ENCODE results near the gene DHRS2. TPM values are rescaled to one million over a fixed set of nuclear protein-coding genes. Genes with fewer than 3 reads are reported as not detected.

Gene DHRS2
- total and polyA plus RNA-seq, 2 experiments from 2014 or later: not detected

DNA sequence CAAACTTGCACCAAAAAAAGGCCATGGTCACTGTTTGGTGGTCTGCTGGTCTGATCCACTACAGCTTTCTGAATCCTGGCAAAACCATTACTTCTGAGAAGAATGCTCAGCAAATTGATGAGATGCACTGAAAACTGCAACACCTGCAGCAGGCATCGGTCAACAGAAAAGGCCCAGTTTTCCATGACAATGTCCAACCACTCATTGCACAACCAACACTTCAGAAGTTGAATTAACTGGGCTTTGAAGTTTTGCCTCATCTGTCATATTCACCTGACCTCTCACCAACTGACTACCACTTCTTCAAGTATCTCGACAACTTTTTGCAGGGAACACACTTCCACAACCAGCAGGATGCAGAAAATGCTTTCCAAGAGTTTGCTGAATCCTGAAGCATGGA is 7.0 kb upstream of the DHRS2 start:
- no peaks in the 10 kb centered on the region for H3F3A ChIP-seq (ENCODE audit: insufficient read depth)
- no peak for DNase-seq
- H2AFZ ChIP-seq: no peak overlapping the region
- no peak overlapping the region for H3K9ac ChIP-seq
- H3K4me2 ChIP-seq (ENCODE audit: unreplicated experiment): no peak overlapping the region
- no peak overlapping the region for H3K4me3 ChIP-seq
- WGBS, 2 experiments (ENCODE audit: low coverage in 1 of 2, low lambda C conversion rate in 2 of 2, missing lambda C conversion rate in 2 of 2): 16 to 26% methylated on average over 2 of the region's 2 CpGs
- H3K9me2 ChIP-seq (ENCODE audit: insufficient read depth): no peaks in the 10 kb centered on the region
- in situ Hi-C loops (cut with MboI): no loop called here
- no peaks in the 10 kb centered on the region for H3K9me3 ChIP-seq (ENCODE audit: low read depth)
- no peaks in the 10 kb centered on the region for H4K20me1 ChIP-seq (ENCODE audit: insufficient read depth)
- no peaks in the 10 kb centered on the region for H3K79me2 ChIP-seq (ENCODE audit: insufficient read depth)
- TF ChIP-seq EZH2 (IDR thresholded peaks at IDR 0.05; ENCODE audit: insufficient read depth, poor library complexity, severe bottlenecking) (no peak), EZH2phosphoT487 (IDR thresholded peaks at IDR 0.05; ENCODE audit: insufficient read depth, low read depth) (no peak)
- no peaks in the 10 kb centered on the region; the same call in 1 of the 2 replicates for H3K27me3 ChIP-seq (replicated peaks; ENCODE audit: insufficient read depth)
- H3K27ac ChIP-seq: no peak overlapping the region
- H3K4me1 ChIP-seq (ENCODE audit: insufficient read depth): no peaks in the 10 kb centered on the region
- no peaks in the 10 kb centered on the region for H3K36me3 ChIP-seq (ENCODE audit: low read depth)

DNA sequence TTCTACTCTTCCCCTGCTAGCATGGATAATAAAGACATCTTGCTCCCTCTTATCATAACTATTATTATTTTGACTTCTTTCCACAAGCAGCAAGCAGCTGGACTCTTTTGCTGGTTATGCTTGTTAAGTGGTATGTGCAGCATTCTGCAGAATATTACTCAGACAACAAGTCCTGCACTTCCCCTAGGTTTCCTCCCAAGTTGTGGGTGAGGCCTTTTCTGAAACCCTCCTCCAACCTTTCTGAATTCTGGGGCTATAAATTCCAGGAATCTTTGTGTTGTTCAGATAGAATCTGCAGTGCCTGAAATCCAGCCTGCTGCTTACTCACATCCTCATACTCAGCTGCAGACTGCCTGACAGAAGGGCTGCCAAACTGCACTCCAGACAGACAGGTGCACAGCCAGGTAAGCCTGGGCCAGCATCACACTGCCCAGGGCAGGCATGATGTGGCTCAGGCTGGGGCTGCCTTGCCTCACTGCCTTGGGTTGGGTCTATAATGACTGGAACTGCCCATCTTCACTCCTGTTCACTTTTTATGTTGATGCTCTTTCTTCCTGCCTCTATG is 6.2 kb upstream of the DHRS2 start:
- no peaks in the 10 kb centered on the region for H3K36me3 ChIP-seq (ENCODE audit: low read depth)
- no peaks in the 10 kb centered on the region for H3F3A ChIP-seq (ENCODE audit: insufficient read depth)
- no peak overlapping the region for H3K27ac ChIP-seq
- no peaks in the 10 kb centered on the region for H3K9me3 ChIP-seq (ENCODE audit: low read depth)
- no peaks in the 10 kb centered on the region for H4K20me1 ChIP-seq (ENCODE audit: insufficient read depth)
- no peaks in the 10 kb centered on the region for H3K4me1 ChIP-seq (ENCODE audit: insufficient read depth)
- no peak overlapping the region for H2AFZ ChIP-seq
- TF ChIP-seq EZH2 (IDR thresholded peaks at IDR 0.05; ENCODE audit: insufficient read depth, poor library complexity, severe bottlenecking) (no peak), EZH2phosphoT487 (IDR thresholded peaks at IDR 0.05; ENCODE audit: insufficient read depth, low read depth) (no peak)
- no peak overlapping the region for H3K4me3 ChIP-seq
- no peak for DNase-seq
- no peak overlapping the region for H3K9ac ChIP-seq
- in situ Hi-C loops (cut with MboI): no loop called here
- no peak overlapping the region for H3K4me2 ChIP-seq (ENCODE audit: unreplicated experiment)
- H3K79me2 ChIP-seq (ENCODE audit: insufficient read depth): no peaks in the 10 kb centered on the region
- H3K9me2 ChIP-seq (ENCODE audit: insufficient read depth): no peaks in the 10 kb centered on the region
- no peaks in the 10 kb centered on the region; the same call in 1 of the 2 replicates for H3K27me3 ChIP-seq (replicated peaks; ENCODE audit: insufficient read depth)

DNA sequence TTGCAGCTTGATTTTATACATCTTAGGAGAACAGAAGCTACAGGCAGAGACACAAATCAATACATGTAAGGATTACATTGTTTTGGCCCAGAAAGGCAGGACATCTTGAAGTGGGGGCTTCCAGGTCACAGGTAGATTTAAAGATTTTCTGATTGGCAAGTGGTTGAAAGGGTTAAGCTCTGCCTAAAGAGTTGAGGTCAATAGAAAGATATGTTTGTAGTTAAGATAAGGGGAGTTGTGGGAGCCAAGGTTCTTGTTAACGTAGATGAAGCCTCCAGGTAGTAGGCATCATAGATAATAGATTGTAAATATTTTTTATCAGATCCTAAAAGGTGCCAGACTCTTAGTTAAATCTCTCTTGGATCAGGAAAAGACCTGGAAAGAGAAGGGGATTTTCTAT is 5.5 kb upstream of the DHRS2 start:
- no peaks in the 10 kb centered on the region for H3K9me2 ChIP-seq (ENCODE audit: insufficient read depth)
- in situ Hi-C loops (cut with MboI): no loop called here
- 8 to 16% methylated on average over 1 of the region's 1 CpG for WGBS, 2 experiments (ENCODE audit: low coverage in 1 of 2, low lambda C conversion rate in 2 of 2, missing lambda C conversion rate in 2 of 2)
- H3K4me2 ChIP-seq (ENCODE audit: unreplicated experiment): no peak overlapping the region
- no peaks in the 10 kb centered on the region for H3K36me3 ChIP-seq (ENCODE audit: low read depth)
- H3K27ac ChIP-seq: no peak overlapping the region
- H4K20me1 ChIP-seq (ENCODE audit: insufficient read depth): no peaks in the 10 kb centered on the region
- H3K9ac ChIP-seq: no peak overlapping the region
- no peaks in the 10 kb centered on the region for H3F3A ChIP-seq (ENCODE audit: insufficient read depth)
- no peaks in the 10 kb centered on the region for H3K79me2 ChIP-seq (ENCODE audit: insufficient read depth)
- H3K27me3 ChIP-seq (replicated peaks; ENCODE audit: insufficient read depth): no peaks in the 10 kb centered on the region; the same call in 1 of the 2 replicates
- DNase-seq: no peak
- no peaks in the 10 kb centered on the region for H3K4me1 ChIP-seq (ENCODE audit: insufficient read depth)
- TF ChIP-seq EZH2phosphoT487 (IDR thresholded peaks at IDR 0.05; ENCODE audit: insufficient read depth, low read depth) (no peak), EZH2 (IDR thresholded peaks at IDR 0.05; ENCODE audit: insufficient read depth, poor library complexity, severe bottlenecking) (no peak)
- H3K9me3 ChIP-seq (ENCODE audit: low read depth): no peaks in the 10 kb centered on the region
- H3K4me3 ChIP-seq: no peak overlapping the region
- H2AFZ ChIP-seq: no peak overlapping the region

DNA sequence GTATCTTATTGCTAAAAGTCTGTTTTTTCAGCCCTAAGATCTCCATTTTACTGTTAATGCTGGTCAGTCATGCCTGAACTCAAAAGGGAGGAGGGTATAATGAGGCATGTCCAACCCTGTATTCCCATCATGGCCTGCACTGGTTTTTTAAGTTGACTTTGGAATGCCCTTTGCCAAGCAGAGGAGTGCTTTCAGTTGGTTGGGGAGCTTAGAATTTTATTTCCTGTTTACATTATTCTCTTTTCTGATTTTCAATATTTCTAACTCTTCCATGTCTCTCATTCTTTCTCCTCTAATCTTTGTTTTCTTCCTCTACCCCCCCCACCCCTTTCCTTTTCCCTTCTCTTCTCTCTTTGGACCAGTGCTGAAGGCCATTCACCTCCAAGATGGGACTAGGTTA is 4.9 kb upstream of the DHRS2 start:
- no peak overlapping the region for H3K9ac ChIP-seq
- H3F3A ChIP-seq (ENCODE audit: insufficient read depth): no peaks in the 10 kb centered on the region
- no peaks in the 10 kb centered on the region for H4K20me1 ChIP-seq (ENCODE audit: insufficient read depth)
- no peaks in the 10 kb centered on the region; the same call in 1 of the 2 replicates for H3K27me3 ChIP-seq (replicated peaks; ENCODE audit: insufficient read depth)
- no peaks in the 10 kb centered on the region for H3K79me2 ChIP-seq (ENCODE audit: insufficient read depth)
- TF ChIP-seq EZH2phosphoT487 (IDR thresholded peaks at IDR 0.05; ENCODE audit: insufficient read depth, low read depth) (no peak), EZH2 (IDR thresholded peaks at IDR 0.05; ENCODE audit: insufficient read depth, poor library complexity, severe bottlenecking) (no peak)
- H3K9me2 ChIP-seq (ENCODE audit: insufficient read depth): no peaks in the 10 kb centered on the region
- no peak overlapping the region for H3K27ac ChIP-seq
- no peaks in the 10 kb centered on the region for H3K9me3 ChIP-seq (ENCODE audit: low read depth)
- H3K4me2 ChIP-seq (ENCODE audit: unreplicated experiment): no peak overlapping the region
- no peaks in the 10 kb centered on the region for H3K36me3 ChIP-seq (ENCODE audit: low read depth)
- no peak overlapping the region for H3K4me3 ChIP-seq
- no peak for DNase-seq
- H3K4me1 ChIP-seq (ENCODE audit: insufficient read depth): no peaks in the 10 kb centered on the region
- in situ Hi-C loops (cut with MboI): no loop called here
- no peak overlapping the region for H2AFZ ChIP-seq

Data from GM23248 (cell line).